Stomach (tissue), 9 donors: ENCODE results near the gene GPC2. TPM values are rescaled to one million over a fixed set of nuclear protein-coding genes. Genes with fewer than 3 reads are reported as not detected.
"Not testable (repeated sequence)": the region's sequence is repeated elsewhere in the genome, so short reads cannot be mapped to it uniquely, and the experiment has no call there.

Experiments
- DNase-seq, 2 donors: peaks; one replicate each; pipeline versions ENCODE4 v3.0.0 to v3.0.0-alpha.2; 2013 to 2019
- H3K27ac ChIP-seq, 5 donors: fragments of 200-600 bp in 4 of 5; sonication (generic) in 4 of 5; one replicate each; pipeline ENCODE4 v1.5.1; 2013 to 2019; ENCODE audit warnings: mild to moderate bottlenecking in 1 of 5, moderate library complexity in 1 of 5
- H3K27me3 ChIP-seq, 3 donors: fragments of 200-600 bp; sonication (generic); one replicate each; pipeline ENCODE4 v1.5.1; 2017 to 2019; ENCODE audit warnings: mixed run types in 1 of 3
- H3K36me3 ChIP-seq, 4 donors: fragments of 200-600 bp; sonication (generic); 1 replicate in 3 of 4; 2 replicates in 1 of 4; pipeline ENCODE4 v1.5.1; 2016 to 2019
- H3K4me1 ChIP-seq, 4 donors: fragments of 200-600 bp; sonication (generic); one replicate each; pipeline ENCODE4 v1.5.1; 2016 to 2019
- H3K4me3 ChIP-seq, 4 donors: fragments of 200-600 bp; sonication (generic) in 3 of 4; one replicate each; pipeline ENCODE4 v1.5.1; 2016 to 2019; ENCODE audit warnings: mild to moderate bottlenecking in 1 of 4
- H3K9me3 ChIP-seq, 4 donors: fragments of 200-600 bp; sonication (generic); one replicate each; pipeline ENCODE4 v1.5.1; 2016 to 2019
- CTCF ChIP-seq, 7 experiments: fragments of 450-650 bp in 4 of 7; fragments of 200-600 bp in 3 of 7; sonication (generic) in 3 of 7; IDR thresholded peaks; one replicate each; pipeline ENCODE4 v1.5.1; 2016 to 2019; ENCODE audit warnings: antibody characterized with exemption in 7 of 7, control low read depth in 2 of 7, mild to moderate bottlenecking in 1 of 7
- EP300 ChIP-seq: sonication (generic); formaldehyde crosslinking; IDR thresholded peaks from one replicate; pipeline ENCODE4 v1.6.1; 2017; ENCODE audit warnings: antibody characterized with exemption
- POLR2A ChIP-seq, 4 donors: fragments of 450-650 bp; IDR thresholded peaks; one replicate each; pipeline ENCODE4 v1.6.1; 2016; ENCODE audit warnings: antibody characterized with exemption in 4 of 4, control low read depth in 2 of 4, mild to moderate bottlenecking in 1 of 4, moderate library complexity in 1 of 4
- POLR2AphosphoS5 ChIP-seq, 3 donors: sonication (generic); formaldehyde crosslinking; IDR thresholded peaks; one replicate each; pipeline ENCODE4 v1.6.1; 2016; ENCODE audit warnings: antibody characterized with exemption in 3 of 3
- WGBS, 5 donors: extraction: QIAGEN DNeasy Blood & Tissue Kit in 3 of 5; methylation state at CpG; one replicate each; pipeline versions ENCODE4 v1.1.5 to v1.1.7; 2013 to 2018; 5-methylcytosine and 5-hydroxymethylcytosine counted together
- intact Hi-C: fragments of 100-400 bp; cut with DNase I; formaldehyde crosslinking; loops from one replicate; pipeline ENCODE4 v1.15.1; 2023; ENCODE audit warnings: low total_unique reads
- polyA plus RNA-seq, 3 donors: library from polyadenylated mRNA; stranded (reverse); fragments of 200-250 nt; gene quantifications; one replicate each; pipeline ENCODE4 v1.2.3, GENCODE V29; 2013
- total RNA-seq, 5 donors: library from RNA; depleted of rRNA; stranded (reverse); fragments of >200 nt; gene quantifications; one replicate each; pipeline versions ENCODE4 v1.1.0 to v1.2.3, GENCODE V29; 2014 to 2016
- donor health status: healthy with polysubstance abuse.
- donor health status: Bipolar disorder and iron deficiency.
- donor health status: healthy.

Gene GPC2
- total and polyA plus RNA-seq, 8 donors, result 0.12 to 4.9 (median 1.0) TPM; not detected in 2

GRCh38 chr7:100148225-100148558 is 29.0 kb downstream of the GPC2 start:
- intact Hi-C loops, result no loop called here
- peaks cover 1 to 22% (median 14%) of the 10 kb centered on the region in 4 donors for H3K36me3 ChIP-seq
- peak overlapping the region; percentile 77 to 93 (median 80) for H3K4me3 ChIP-seq
- peaks cover 7 to 59% (median 26%) of the 10 kb centered on the region in 4 donors for H3K4me1 ChIP-seq
- H3K27ac ChIP-seq, result peak overlapping the region; percentile 79 to 96 (median 90)
- no peaks in the 10 kb centered on the region for H3K27me3 ChIP-seq
- no peaks in the 10 kb centered on the region for H3K9me3 ChIP-seq
- no peak for DNase-seq
- TF ChIP-seq EP300, result no peak
- no peak for TF ChIP-seq CTCF (IDR thresholded peaks at IDR 0.05)
- TF ChIP-seq POLR2AphosphoS5 (IDR thresholded peaks at IDR 0.05), result no peak
- no peak for TF ChIP-seq POLR2A (IDR thresholded peaks at IDR 0.05)
- WGBS, 5 donors, result 8 to 16% (median 10%) methylated on average over 14 of the region's 14 CpGs

- WGBS, 5 donors, result 91 to 97% (median 95%) methylated on average over 2 of the region's 2 CpGs
- Histone ChIP-seq H3K4me1 (peaks cover 7 to 50% (median 25%) of the 10 kb centered on the region in 4 donors), H3K27me3 (no peaks in the 10 kb centered on the region), H3K27ac (no peak overlapping the region), H3K4me3 (no peak overlapping the region), H3K9me3 (no peaks in the 10 kb centered on the region), H3K36me3 (peaks cover 0 to 13% (median 6%) of the 10 kb centered on the region in 4 donors)
- no peak for DNase-seq
- intact Hi-C loops, result no loop called here
- TF ChIP-seq EP300 (no peak), CTCF (IDR thresholded peaks at IDR 0.05) (no peak), POLR2AphosphoS5 (IDR thresholded peaks at IDR 0.05) (no peak), POLR2A (IDR thresholded peaks at IDR 0.05) (no peak)
Observed at GRCh38 chr7:100147278-100147677, 29.9 kb downstream of the GPC2 start.

- DNase-seq, result peak in 1 of 2 donors; percentile 18
- intact Hi-C loops, H3K27me3 ChIP-seq, H3K9me3 ChIP-seq, H3K4me3 ChIP-seq, H3K36me3 ChIP-seq, H3K27ac ChIP-seq: not testable (repeated sequence)
- H3K4me1 ChIP-seq, result peaks cover 7 to 49% (median 29%) of the 10 kb centered on the region in 4 donors
- WGBS, 5 donors, result 71 to 83% (median 79%) methylated on average over 4 of the region's 4 CpGs
Observed at GRCh38 chr7:100146350-100146749, 30.8 kb downstream of the GPC2 start.

DNA sequence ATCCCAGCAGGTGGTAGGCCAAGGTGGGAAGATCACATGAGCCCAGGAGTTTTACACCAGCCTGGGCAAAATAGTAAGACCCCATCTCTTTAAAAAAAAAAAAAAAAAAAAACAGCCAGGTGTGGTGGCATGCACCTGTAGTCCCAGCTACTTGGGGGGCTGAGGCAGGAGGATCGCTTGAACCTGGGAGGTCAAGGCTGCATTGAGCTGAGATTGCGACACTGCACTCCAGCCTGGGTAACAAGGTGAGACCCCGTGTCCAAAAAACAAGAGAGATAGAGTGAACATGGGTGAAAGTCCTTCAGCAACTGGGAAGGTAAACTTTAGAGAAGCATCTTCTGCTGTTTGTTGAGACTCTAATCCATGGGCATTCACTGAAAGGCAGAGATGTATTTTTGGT is 34.7 kb downstream of the GPC2 start:
- no peak overlapping the region for H3K4me3 ChIP-seq
- WGBS, 5 donors, result 92 to 96% (median 96%) methylated on average over 3 of the region's 3 CpGs
- TF ChIP-seq POLR2A (IDR thresholded peaks at IDR 0.05), result no peak
- peaks cover 5 to 26% (median 11%) of the 10 kb centered on the region in 4 donors for H3K4me1 ChIP-seq
- no peaks in the 10 kb centered on the region for H3K36me3 ChIP-seq
- H3K9me3 ChIP-seq, result no peaks in the 10 kb centered on the region
- no peak for DNase-seq
- intact Hi-C loops, result no loop called here
- H3K27me3 ChIP-seq, result no peaks in the 10 kb centered on the region
- peak overlapping the region in 3 of 5 donors; percentile 43 to 76 (median 71) for H3K27ac ChIP-seq

DNA sequence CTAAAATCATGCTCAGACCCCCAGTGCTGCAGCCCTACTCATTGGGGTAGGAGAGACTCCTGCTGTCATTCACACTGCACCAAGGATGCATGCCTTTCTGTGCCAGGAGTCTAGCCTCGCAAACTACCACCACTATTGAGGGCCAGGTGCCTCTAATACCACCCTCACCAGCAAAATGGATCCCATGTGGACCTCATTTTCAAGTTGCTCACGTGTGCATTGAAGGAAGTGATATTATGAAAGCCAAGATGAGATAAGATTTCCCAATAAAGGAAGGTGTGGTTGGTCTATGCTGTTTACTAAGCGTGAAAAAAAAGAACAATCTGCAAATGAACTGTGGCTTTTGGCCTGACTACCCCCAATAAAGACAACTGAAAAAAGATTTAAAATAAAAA is 35.6 kb downstream of the GPC2 start:
- no peaks in the 10 kb centered on the region for H3K9me3 ChIP-seq
- H3K4me3 ChIP-seq, result no peak overlapping the region
- TF ChIP-seq EP300 (no peak), POLR2AphosphoS5 (IDR thresholded peaks at IDR 0.05) (peak in 1 of 3 donors; percentile 52)
- peaks cover 5 to 25% (median 11%) of the 10 kb centered on the region in 4 donors for H3K4me1 ChIP-seq
- intact Hi-C loops, result no loop called here
- DNase-seq, result peak in 1 of 2 donors; percentile 39
- H3K36me3 ChIP-seq, result no peaks in the 10 kb centered on the region
- 30 to 42% (median 39%) methylated on average over 3 of the region's 3 CpGs for WGBS, 5 donors
- peak overlapping the region; percentile 47 to 76 (median 64) for H3K27ac ChIP-seq
- H3K27me3 ChIP-seq, result no peaks in the 10 kb centered on the region
